ENCODE results near the gene FCN1.

Gene FCN1

GRCh38 chr9:134950386-134951210 lies 32.9 kb upstream of the FCN1 start:
- no peak for DNase-seq

GRCh38 chr9:134949681-134950385 lies 32.1 kb upstream of the FCN1 start:
- DNase-seq = no peak

GRCh38 chr9:134948149-134948548 lies 30.4 kb upstream of the FCN1 start:
- no peak for DNase-seq

- no peak for DNase-seq
These were observed 29.7 kb upstream of the FCN1 start for GRCh38 chr9:134947265-134947955.

GRCh38 chr9:134946663-134947062 lies 29.0 kb upstream of the FCN1 start:
- DNase-seq = no peak

GRCh38 chr9:134945509-134946275 lies 28.0 kb upstream of the FCN1 start:
- DNase-seq = no peak

DNA sequence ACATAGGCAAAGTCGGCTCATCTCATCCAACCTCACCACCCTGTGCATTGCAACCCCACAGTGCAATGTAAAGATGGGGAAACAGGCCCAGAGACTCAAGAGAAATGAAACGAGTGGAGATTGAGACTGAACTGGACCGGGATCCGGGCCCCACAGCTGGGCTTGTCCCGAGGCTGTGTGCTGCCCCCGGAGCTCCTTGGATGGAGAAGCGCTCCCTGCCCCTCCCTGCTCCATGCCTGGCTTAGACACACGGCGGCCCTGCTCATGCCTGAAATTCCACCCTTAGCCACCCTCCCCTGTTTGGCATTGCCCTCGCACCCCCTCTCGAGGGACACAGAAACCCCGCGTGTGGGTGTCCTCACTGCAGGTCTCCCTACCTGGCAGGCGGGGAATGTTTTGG lies 27.2 kb upstream of the FCN1 start:
- no peak for DNase-seq

DNA sequence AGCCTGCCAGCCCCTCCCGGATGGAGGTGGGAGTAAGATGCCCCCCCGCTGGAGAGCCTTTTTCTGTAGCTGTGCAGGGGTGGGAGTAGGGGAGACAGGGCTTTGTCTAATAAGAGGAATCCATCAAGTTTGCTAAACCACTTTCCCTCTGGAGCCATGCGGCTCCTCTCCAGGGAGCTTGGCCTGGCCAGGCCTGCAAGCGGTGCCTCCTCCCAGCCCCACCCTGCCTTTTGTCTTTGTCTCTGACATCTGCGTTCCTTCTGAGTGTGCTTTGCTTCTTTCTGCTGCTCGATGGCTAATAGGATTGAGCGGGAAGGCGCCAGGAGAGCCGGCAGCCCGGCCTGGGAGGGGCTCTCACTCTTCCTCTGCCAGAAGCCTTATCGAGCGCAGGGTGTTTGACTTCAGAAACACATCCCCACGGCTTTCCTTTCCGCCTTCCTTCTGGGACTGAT lies 26.7 kb upstream of the FCN1 start:
- no peak for DNase-seq

DNA sequence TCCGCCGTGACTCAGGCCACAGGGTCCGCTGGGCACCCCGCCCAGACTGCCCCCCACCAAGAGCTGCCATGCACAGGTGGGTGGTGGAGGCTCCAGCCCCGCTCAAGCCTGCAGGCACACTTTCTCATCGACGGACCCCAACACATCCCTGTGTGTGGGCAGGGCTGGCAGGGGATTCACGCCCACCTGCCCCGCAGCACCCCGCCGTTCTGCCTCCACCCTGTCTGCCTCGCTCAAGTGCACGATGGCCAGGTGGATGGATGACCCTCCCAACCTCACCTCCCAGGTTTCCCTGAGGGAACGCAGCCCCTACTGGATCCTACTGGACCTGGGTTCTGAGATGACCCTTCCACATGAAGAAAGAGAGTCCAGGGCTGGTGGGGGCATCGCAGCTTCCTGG lies 26.1 kb upstream of the FCN1 start:
- no peak for DNase-seq

GRCh38 chr9:134943411-134943810 lies 25.7 kb upstream of the FCN1 start:
- DNase-seq = no peak

DNA sequence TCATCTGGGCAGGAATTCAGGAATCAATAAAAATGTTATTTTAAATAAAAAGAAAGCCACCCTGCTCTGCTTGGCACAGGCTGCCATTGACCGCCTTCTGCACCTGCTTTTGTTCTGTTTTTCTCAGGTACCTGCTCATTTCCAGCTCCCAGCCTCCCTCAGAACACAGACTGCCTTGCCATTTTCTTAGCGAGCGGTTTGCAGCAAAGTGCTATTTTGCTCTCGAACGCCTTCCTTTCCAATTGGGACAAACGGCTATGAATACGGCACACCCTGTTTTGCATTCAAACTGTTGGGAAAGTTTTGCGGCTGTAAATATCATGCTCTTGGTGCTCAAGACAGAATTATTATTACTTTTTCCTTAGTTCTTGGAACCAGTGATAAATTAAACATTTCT lies 25.1 kb upstream of the FCN1 start:
- DNase-seq = no peak

GRCh38 chr9:134942011-134942787 lies 24.5 kb upstream of the FCN1 start:
- DNase-seq = no peak

DNA sequence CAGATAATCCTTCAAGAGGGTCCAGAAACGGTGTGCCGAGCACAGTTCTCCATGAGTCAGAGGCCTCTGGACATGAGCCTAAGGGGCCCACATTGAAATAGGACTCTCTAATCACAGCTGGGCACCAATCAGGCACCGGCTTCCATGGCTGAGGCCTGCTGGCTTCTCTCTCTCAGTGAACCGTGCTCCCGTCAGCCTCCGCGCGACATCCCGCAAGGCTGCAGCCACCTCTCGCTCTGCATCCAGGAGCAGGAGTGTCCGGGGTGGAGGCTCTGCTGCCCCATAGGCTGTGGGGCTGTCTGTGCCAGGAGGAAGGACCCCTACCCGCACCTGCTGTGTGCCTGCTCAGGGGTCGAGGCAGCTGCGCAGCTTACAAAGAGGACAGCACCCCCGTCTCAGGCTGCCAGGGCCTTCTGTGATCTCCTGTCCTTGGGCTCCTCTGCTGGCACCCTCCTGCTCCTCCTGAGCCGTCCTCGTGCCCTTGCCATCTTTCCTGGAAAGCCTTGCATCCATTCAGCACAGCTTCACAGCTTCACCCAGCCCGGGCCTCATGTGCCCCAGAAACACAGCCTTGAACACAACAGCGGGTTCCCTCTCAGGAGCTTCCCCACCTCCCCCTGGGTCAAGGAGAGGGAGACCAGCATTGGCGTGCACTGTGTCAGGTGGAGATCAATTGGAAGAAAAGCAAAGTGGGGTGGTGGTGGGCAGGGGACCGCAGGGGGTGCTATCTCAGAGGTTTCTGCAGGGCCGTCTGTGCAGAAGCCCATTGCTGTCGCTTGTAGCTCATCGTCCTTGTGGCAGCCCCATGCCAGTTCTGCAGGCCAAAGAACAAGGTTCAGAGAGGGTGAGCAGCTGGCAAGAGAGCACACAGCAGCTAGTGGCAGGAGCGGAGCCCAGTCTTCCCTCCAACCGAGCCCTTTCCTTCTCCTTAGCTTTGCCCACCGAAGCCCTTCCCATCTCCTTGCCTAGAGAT lies 22.8 kb upstream of the FCN1 start:
- DNase-seq = no peak

DNA sequence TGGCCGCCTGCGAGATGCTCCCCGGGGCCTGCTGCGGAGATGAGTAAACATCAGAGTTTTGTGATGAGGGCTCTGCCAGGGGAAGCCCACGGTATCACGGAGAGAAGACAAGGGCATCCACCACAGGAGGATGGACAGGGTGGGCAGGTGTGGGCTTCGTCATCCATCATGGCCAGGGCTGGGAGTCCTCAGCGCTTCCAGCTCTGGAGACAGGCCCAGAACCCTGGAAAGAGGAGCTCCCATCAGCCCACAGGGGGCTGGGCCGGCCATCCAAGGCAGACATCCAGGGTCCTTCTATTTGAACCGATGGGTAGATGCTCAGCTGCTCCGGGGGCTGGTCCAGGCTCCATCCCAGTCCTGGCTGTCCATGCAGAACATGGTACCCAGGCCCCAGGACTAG lies 22.1 kb upstream of the FCN1 start:
- DNase-seq = no peak

DNA sequence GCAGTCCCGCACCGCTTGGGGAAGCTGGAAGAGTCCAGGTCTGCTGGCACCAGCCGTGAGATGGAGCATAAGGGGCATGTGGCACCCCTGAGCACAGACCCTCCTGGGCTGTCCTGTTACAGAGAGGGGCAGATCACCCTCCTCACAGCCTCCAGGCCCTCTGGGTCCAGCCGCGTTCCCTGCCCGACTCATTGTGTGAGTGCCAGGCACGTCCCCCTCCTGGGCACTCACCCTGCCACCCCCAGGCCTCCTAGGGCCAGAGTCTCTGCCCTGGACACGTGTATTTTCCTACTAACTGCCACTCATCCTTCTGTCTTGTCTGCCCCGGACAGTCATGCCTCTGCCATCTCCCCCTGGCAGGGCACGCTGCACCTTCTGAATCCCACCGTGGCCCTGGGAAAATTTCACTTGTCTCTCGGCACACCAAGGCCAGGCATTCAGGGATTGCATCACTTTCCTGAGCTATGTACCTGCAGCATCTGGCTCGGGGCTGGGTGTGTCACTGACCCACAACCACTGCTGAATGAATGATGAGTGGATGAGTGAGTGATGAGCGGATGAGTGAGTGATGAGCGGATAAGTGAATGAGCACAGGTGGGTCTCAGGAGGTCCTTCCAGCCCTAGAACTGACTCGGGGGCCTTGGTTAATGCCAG lies 21.5 kb upstream of the FCN1 start:
- no peak for DNase-seq

DNA sequence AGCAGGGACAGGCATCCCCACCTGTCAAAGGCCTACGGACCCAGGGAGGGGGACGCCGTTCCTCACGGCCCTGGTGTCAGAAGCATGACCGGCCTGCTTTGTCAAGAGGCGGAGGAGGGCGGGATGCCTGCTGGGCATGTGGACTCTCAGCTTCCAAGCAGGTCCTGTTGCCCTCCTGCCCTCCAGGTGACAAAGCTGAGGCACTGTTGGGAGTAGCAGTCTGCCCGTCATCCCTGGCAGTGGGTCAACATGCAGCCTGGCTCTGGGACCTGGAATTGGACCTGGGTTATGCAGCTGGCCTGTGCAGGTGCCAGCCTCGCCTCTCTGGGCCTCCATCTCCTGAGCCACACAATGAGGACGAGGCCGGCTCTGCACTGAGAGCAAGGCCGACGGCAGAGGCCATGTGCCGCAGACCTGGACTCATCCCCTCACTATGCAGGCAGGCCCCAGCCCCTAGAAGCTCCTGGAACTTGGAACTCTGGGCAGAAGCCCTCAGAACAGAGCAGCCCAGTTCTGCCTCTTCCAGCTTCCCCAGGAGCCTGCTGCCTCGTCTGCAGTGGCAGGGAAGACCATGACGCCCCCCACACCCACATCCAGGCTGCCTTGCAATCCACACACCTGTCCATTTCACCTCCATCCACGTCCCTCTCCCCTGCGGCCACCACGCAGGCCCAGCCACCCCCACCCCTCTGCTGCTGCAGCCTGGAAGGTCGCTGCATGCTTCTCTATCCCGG lies 20.8 kb upstream of the FCN1 start:
- DNase-seq = no peak

DNA sequence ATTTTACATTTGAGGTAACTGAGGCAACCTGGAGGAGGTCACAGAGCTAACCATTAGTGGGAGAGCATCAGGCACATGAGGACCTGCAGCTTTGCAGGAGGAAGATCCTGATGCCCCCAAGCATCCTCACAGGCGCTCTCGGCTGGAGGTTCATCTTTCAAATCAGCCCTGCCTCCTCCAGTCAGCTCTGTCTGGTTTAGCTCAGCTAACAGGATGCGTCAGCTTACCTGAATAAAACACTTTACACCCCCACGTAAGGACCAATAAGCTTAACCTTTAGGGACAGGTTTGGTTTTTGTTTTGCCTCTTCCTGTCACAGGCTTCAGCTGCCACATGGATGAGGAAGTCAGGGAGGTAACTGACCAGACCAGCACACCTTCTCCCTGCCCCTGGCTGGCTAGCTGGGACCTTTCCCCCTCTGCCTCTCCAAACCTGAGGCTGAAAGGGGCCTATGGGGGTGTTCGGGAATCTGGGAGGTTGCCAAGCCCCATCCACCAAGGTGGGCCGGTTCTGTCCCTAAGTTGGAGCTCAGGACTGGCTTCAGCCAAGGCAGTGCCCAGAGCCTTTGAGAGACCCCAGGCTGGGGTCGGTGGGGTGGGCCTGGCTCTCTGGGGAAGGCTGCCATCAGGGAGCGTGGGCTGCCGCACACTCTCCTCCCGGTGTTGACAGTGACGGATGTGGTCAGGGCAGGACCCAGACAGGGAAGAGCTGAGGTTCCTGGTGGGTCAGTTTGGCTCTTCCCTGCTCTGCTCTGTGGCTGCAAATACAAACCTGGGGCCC lies 20.0 kb upstream of the FCN1 start:
- DNase-seq = no peak

DNA sequence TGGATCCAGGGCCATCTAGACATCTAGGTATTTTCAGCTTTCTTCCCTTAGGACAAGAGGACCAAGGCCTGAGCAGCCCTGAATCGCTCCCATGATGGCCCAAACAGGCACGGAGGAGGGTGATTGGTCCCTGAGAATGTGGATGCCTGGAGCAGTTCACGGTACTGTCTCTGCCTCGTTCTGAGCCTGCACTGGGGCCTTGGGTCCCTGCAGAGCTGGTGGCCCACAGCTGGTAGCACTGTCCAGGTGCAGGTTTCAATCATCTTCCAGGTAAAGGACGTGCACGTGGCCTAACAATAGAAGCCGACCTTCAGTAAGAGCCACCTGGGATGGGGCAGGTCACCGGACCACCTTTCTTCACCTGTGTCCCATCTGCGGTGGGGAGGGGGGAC lies 19.4 kb upstream of the FCN1 start:
- no peak for DNase-seq
